RWPE2 (cell line): ENCODE measurements around the gene SPOCD1.

Source experiments
- ATAC-seq: fragments of 200-7000 bp; cut with Tn5 transposase; 3 replicates; pipeline ENCODE4 v1.9.1; 2021; ENCODE audit warnings: low read depth
- DNase-seq: peaks from one replicate; pipeline ENCODE4 v3.0.0-alpha.2; 2020; ENCODE audit warnings: low spot score
- H3K27ac ChIP-seq: fragments of 450-650 bp; 2 replicates; pipeline ENCODE4 v1.5.1; 2017; ENCODE audit warnings: mild to moderate bottlenecking; ENCODE audit not compliant: poor library complexity, severe bottlenecking
- H3K27me3 ChIP-seq: fragments of 250-450 bp; sonication (Bioruptor Pico); 2 replicates; pipeline ENCODE4 v1.5.1; 2021; ENCODE audit warnings: mild to moderate bottlenecking, moderate library complexity; ENCODE audit not compliant: insufficient read depth, poor library complexity, severe bottlenecking
- H3K36me3 ChIP-seq: fragments of 250-450 bp; sonication (Bioruptor Pico); 2 replicates; pipeline ENCODE4 v1.5.1; 2020; ENCODE audit warnings: low read depth, mild to moderate bottlenecking, moderate library complexity
- H3K4me1 ChIP-seq: fragments of 250-450 bp; sonication (Bioruptor Pico); 2 replicates; pipeline ENCODE4 v1.5.1; 2021; ENCODE audit warnings: mild to moderate bottlenecking, moderate library complexity; ENCODE audit not compliant: insufficient read depth, poor library complexity, severe bottlenecking
- H3K4me3 ChIP-seq: fragments of 250-450 bp; sonication (Bioruptor Pico); 2 replicates; pipeline ENCODE4 v1.5.1; 2021; ENCODE audit warnings: mild to moderate bottlenecking, moderate library complexity; ENCODE audit not compliant: severe bottlenecking
- H3K9me3 ChIP-seq: fragments of 250-450 bp; sonication (Bioruptor Pico); 2 replicates; pipeline ENCODE4 v1.5.1; 2021; ENCODE audit warnings: mild to moderate bottlenecking, moderate library complexity; ENCODE audit not compliant: severe bottlenecking
- CTCF ChIP-seq: fragments of 450-650 bp; IDR thresholded peaks from one replicate; pipeline ENCODE4 v1.5.1; 2017; ENCODE audit warnings: mild to moderate bottlenecking, moderate library complexity; ENCODE audit not compliant: poor library complexity, severe bottlenecking

The SPOCD1 gene

GRCh38 chr1:31859044-31859443 is 43.2 kb upstream of the SPOCD1 start:
- ATAC-seq (no peak), DNase-seq (no peak)
- no peak for TF ChIP-seq CTCF
- Histone ChIP-seq H3K9me3 (no peaks in the 10 kb centered on the region), H3K36me3 (no peaks in the 10 kb centered on the region), H3K27me3 (no peaks in the 10 kb centered on the region), H3K4me1 (no peaks in the 10 kb centered on the region), H3K27ac (no peak overlapping the region), H3K4me3 (no peak overlapping the region)

DNA sequence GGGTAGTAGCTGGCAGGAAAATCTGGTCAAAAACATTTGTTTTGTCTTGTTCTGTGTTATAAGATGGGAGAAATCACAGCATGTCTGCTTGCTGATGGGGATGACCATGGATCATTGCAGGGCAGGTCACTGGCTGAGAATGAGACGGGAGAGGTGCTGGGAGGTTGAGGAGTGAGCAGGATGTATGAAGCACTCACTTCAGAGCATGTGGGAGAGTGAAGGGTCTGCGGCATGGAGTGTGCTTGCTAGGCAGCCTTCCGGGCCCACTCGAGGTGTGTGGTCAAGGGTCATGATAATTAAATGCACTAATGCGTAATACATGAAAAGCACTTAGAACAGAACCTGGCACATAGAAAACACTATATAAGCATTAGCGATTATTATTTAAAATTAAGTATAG is 42.0 kb upstream of the SPOCD1 start:
- Histone ChIP-seq H3K4me1 (no peaks in the 10 kb centered on the region), H3K9me3 (no peaks in the 10 kb centered on the region), H3K4me3 (no peak overlapping the region), H3K27ac (no peak overlapping the region), H3K36me3 (no peaks in the 10 kb centered on the region), H3K27me3 (no peaks in the 10 kb centered on the region)
- TF ChIP-seq CTCF: no peak
- no peak for ATAC-seq
- no peak for DNase-seq

DNA sequence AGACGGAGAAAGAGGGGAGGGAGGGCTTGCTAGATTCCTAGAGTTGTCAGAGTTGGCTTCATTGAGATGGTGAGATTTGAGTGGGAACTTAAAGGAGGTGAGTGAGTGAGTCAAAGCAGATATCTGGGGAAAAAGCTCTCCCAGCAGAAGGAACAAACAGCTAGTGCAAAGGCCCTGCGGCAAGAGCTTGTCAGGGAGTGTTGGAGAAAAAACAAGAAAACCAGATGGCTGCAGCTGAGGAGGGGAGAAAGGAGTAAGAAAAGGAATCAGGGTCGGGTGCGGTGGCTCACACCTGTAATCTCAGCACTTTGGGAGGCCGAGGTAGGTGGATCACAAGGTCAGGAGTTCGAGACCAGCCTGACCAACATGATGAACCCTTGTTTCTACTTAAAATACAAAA is 40.3 kb upstream of the SPOCD1 start:
- DNase-seq (no peak), ATAC-seq (no peak)
- Histone ChIP-seq H3K27me3 (no peaks in the 10 kb centered on the region), H3K27ac (no peak overlapping the region), H3K4me3 (no peak overlapping the region), H3K4me1 (no peaks in the 10 kb centered on the region), H3K9me3 (no peaks in the 10 kb centered on the region), H3K36me3 (no peaks in the 10 kb centered on the region)
- no peak for TF ChIP-seq CTCF

DNA sequence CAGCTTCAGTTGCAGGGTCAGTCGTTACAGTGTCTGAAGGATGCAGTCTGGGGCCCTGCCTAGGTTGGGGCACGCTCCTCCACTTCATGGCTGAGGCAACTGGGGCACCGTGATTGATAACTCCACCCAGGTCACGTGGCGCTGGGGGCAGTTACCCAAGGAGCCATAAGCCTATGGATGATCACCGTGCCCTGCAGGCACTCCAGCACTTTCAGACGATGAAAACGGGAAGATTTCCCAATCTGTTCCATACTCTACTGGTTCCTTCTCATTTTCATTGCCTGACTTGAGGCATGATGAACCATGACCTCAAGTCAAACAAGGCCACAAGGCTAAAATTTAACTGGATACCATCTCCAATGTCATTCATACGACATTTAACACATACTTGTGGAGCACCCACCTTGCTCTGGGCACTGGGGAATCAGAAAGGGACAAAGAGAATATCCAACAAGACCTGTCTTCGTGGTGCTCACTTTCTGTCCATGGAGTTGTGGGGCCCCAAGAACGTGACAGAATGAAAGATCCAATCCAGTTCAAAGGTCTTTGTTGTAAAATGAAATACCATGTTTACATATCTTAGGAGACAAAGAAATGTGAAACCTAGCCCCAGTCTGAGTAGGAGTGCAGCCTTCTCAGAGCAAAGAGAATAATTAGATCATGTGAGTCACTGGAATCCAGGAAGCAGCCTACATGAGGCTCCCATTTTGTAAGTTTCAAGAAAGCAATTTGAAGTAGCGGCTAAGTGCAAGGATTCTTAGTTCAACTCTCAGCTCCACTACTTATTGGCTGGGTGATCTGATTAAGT is 39.4 kb upstream of the SPOCD1 start:
- ATAC-seq (peak; percentile 68), DNase-seq (no peak)
- H3K27ac ChIP-seq: no peak overlapping the region
- no peak overlapping the region for H3K4me3 ChIP-seq
- H3K36me3 ChIP-seq: no peaks in the 10 kb centered on the region
- no peak for TF ChIP-seq CTCF
- no peaks in the 10 kb centered on the region for H3K27me3 ChIP-seq
- no peaks in the 10 kb centered on the region for H3K4me1 ChIP-seq
- no peaks in the 10 kb centered on the region for H3K9me3 ChIP-seq

GRCh38 chr1:31849653-31850052 is 33.8 kb upstream of the SPOCD1 start:
- no peaks in the 10 kb centered on the region for H3K9me3 ChIP-seq
- no peak for ATAC-seq
- H3K36me3 ChIP-seq: no peaks in the 10 kb centered on the region
- TF ChIP-seq CTCF: no peak
- no peaks in the 10 kb centered on the region for H3K4me1 ChIP-seq
- H3K4me3 ChIP-seq: no peak overlapping the region
- no peaks in the 10 kb centered on the region for H3K27me3 ChIP-seq
- no peak overlapping the region for H3K27ac ChIP-seq
- DNase-seq: no peak
